ENCODE data around the gene EXOG.

- no peak for TF ChIP-seq REST (IDR thresholded peaks at IDR 0.05; ENCODE audit: insufficient read depth in 1 of 2, low read depth in 2 of 2, low read length in 1 of 2)
- no peak for TF ChIP-seq CTCF (IDR thresholded peaks at IDR 0.05)
Measured at GRCh38 chr3:38488949-38489348, 7.2 kb upstream of the EXOG start.
